Naive B cell (primary cell): ENCODE data around the gene BLACAT1. TPM values are rescaled to one million over a fixed set of nuclear protein-coding genes. Genes with fewer than 3 reads are reported as not detected.

Experiments
- ATAC-seq, 2 donors: fragments of 150-1000 bp; cut with Tn5 transposase; 2 replicates each; pipeline ENCODE4 v1.10.0; 2021; ENCODE audit warnings: low read depth in 2 of 2, mild to moderate bottlenecking in 2 of 2, moderate library complexity in 2 of 2
- DNase-seq: peaks from one replicate; pipeline ENCODE4 v3.0.0; 2022
- H3K27ac Mint-ChIP-seq, 6 donors: one replicate each; pipeline ENCODE4 v1.8.0; 2020 to 2022; ENCODE audit warnings: mild to moderate bottlenecking in 6 of 6, mixed read lengths in 6 of 6, moderate library complexity in 5 of 6, inconsistent platforms in 2 of 6
- H3K27me3 Mint-ChIP-seq, 3 donors: one replicate each; pipeline ENCODE4 v1.8.0; 2021 to 2022; ENCODE audit warnings: mixed read lengths in 3 of 3, mild to moderate bottlenecking in 1 of 3
- H3K36me3 Mint-ChIP-seq, 2 donors: one replicate each; pipeline ENCODE4 v1.8.0; 2020 to 2022; ENCODE audit warnings: mixed read lengths in 2 of 2, inconsistent platforms in 1 of 2, mild to moderate bottlenecking in 1 of 2
- H3K4me1 Mint-ChIP-seq, 3 donors: one replicate each; pipeline ENCODE4 v1.8.0; 2020 to 2022; ENCODE audit warnings: mixed read lengths in 3 of 3, inconsistent platforms in 1 of 3, mild to moderate bottlenecking in 1 of 3, moderate library complexity in 1 of 3
- H3K4me3 Mint-ChIP-seq, 8 donors: one replicate each; pipeline ENCODE4 v1.8.0; 2020 to 2022; ENCODE audit warnings: mild to moderate bottlenecking in 8 of 8, mixed read lengths in 8 of 8, moderate library complexity in 8 of 8, inconsistent platforms in 2 of 8
- H3K9me3 Mint-ChIP-seq, 7 donors: one replicate each; pipeline ENCODE4 v1.8.0; 2020 to 2022; ENCODE audit warnings: mixed read lengths in 7 of 7, mild to moderate bottlenecking in 5 of 7, inconsistent platforms in 2 of 7, moderate library complexity in 1 of 7
- polyA plus RNA-seq, 6 donors: library from polyadenylated mRNA; unstranded; fragments of 300-500 nt; fragmentation: Illumina TruSeq; gene quantifications; one replicate each; pipeline ENCODE4 v1.2.3, GENCODE V29; 2021; ENCODE audit warnings: low read depth in 6 of 6

The BLACAT1 gene
- polyA plus RNA-seq, result not detected

GRCh38 chr1:205455581-205456382 is at the start of gene BLACAT1:
Gene BLACAT1, minus strand, starts transcription at chr1:205456045.
- H3K36me3 Mint-ChIP-seq, result peaks cover 0 to 7% of the 10 kb centered on the region in 2 donors
- H3K27ac Mint-ChIP-seq, result peak within 1 kb of the TSS in 2 of 6 donors; percentile 29 to 75
- DNase-seq (no peak), ATAC-seq (peak in 1 of 2 donors; percentile 19)
- H3K4me1 Mint-ChIP-seq, result peaks cover 13 to 26% (median 22%) of the 10 kb centered on the region in 3 donors
- peaks cover 64 to 89% (median 87%) of the 10 kb centered on the region in 3 donors for H3K27me3 Mint-ChIP-seq
- H3K9me3 Mint-ChIP-seq, result peaks cover 0 to 2% (median 0%) of the 10 kb centered on the region in 7 donors
- peak within 1 kb of the TSS; percentile 75 to 93 (median 88) for H3K4me3 Mint-ChIP-seq

GRCh38 chr1:205505076-205505729 is 49.4 kb upstream of the BLACAT1 start:
- no peaks in the 10 kb centered on the region for H3K27me3 Mint-ChIP-seq
- DNase-seq (no peak), ATAC-seq (no peak)
- peaks cover 8 to 24% (median 14%) of the 10 kb centered on the region in 3 donors for H3K4me1 Mint-ChIP-seq
- no peaks in the 10 kb centered on the region for H3K36me3 Mint-ChIP-seq
- H3K4me3 Mint-ChIP-seq, result peak overlapping the region; percentile 73 to 94 (median 90)
- peak overlapping the region in 5 of 6 donors; percentile 67 to 95 (median 83) for H3K27ac Mint-ChIP-seq
- no peaks in the 10 kb centered on the region for H3K9me3 Mint-ChIP-seq

GRCh38 chr1:205504311-205505075 is 48.6 kb upstream of the BLACAT1 start, which contains the start of gene CDK18:
Gene CDK18, plus strand, starts transcription at chr1:205504669. Its CDS starts 18,499 bp downstream, at chr1:205523168.
- H3K27me3 Mint-ChIP-seq, result no peaks in the 10 kb centered on the region
- H3K4me1 Mint-ChIP-seq, result peaks cover 8 to 24% (median 14%) of the 10 kb centered on the region in 3 donors
- no peaks in the 10 kb centered on the region for H3K36me3 Mint-ChIP-seq
- H3K9me3 Mint-ChIP-seq, result no peaks in the 10 kb centered on the region
- peak within 1 kb of the TSS; percentile 78 to 94 (median 90) for H3K4me3 Mint-ChIP-seq
- DNase-seq (peak; percentile 49), ATAC-seq (peak; percentile 85 to 87)
- H3K27ac Mint-ChIP-seq, result peak within 1 kb of the TSS in 5 of 6 donors; percentile 67 to 95 (median 83)

- ATAC-seq, result no peak
- Mint-ChIP-seq H3K9me3 (no peaks in the 10 kb centered on the region), H3K4me3 (peak overlapping the region in 5 of 8 donors; percentile 13 to 94 (median 78)), H3K27ac (peak overlapping the region in 3 of 6 donors; percentile 2 to 84 (median 17)), H3K36me3 (no peaks in the 10 kb centered on the region), H3K27me3 (peaks cover 0 to 2% (median under 1%) of the 10 kb centered on the region in 3 donors), H3K4me1 (peaks cover 8 to 22% (median 14%) of the 10 kb centered on the region in 3 donors)
- DNase-seq, result no peak
Observed at GRCh38 chr1:205502992-205503391, 47.1 kb upstream of the BLACAT1 start.

- DNase-seq, result no peak
- Mint-ChIP-seq H3K4me3 (peak overlapping the region in 2 of 8 donors; percentile 61 to 62), H3K27me3 (peaks cover 4 to 9% (median 4%) of the 10 kb centered on the region in 3 donors), H3K36me3 (no peaks in the 10 kb centered on the region), H3K4me1 (peaks cover 8 to 20% (median 14%) of the 10 kb centered on the region in 3 donors), H3K27ac (peak overlapping the region in 2 of 6 donors; percentile 2 to 39), H3K9me3 (no peaks in the 10 kb centered on the region)
- no peak for ATAC-seq
Observed at GRCh38 chr1:205502111-205502810, 46.4 kb upstream of the BLACAT1 start.

GRCh38 chr1:205500240-205501233 is 44.7 kb upstream of the BLACAT1 start:
- H3K36me3 Mint-ChIP-seq, result no peaks in the 10 kb centered on the region
- H3K4me1 Mint-ChIP-seq, result peaks cover 8 to 14% (median 12%) of the 10 kb centered on the region in 3 donors
- no peak overlapping the region for H3K27ac Mint-ChIP-seq
- DNase-seq, result no peak
- no peak for ATAC-seq
- H3K9me3 Mint-ChIP-seq, result no peaks in the 10 kb centered on the region
- H3K27me3 Mint-ChIP-seq, result peaks cover 14 to 27% (median 19%) of the 10 kb centered on the region in 3 donors
- H3K4me3 Mint-ChIP-seq, result no peak overlapping the region

- Mint-ChIP-seq H3K9me3 (no peaks in the 10 kb centered on the region), H3K4me1 (peaks cover 1 to 10% (median 5%) of the 10 kb centered on the region in 3 donors), H3K36me3 (no peaks in the 10 kb centered on the region), H3K27me3 (peaks cover 20 to 34% (median 26%) of the 10 kb centered on the region in 3 donors), H3K4me3 (no peak overlapping the region), H3K27ac (peak overlapping the region in 1 of 6 donors; percentile 28)
- DNase-seq (no peak), ATAC-seq (no peak)
Observed at GRCh38 chr1:205499789-205500188, 43.9 kb upstream of the BLACAT1 start.

GRCh38 chr1:205497351-205497750 is 41.5 kb upstream of the BLACAT1 start:
- no peaks in the 10 kb centered on the region for H3K36me3 Mint-ChIP-seq
- H3K27me3 Mint-ChIP-seq, result peaks cover 30 to 53% (median 48%) of the 10 kb centered on the region in 3 donors
- DNase-seq, result no peak
- ATAC-seq, result no peak
- no peak overlapping the region for H3K4me3 Mint-ChIP-seq
- no peaks in the 10 kb centered on the region for H3K9me3 Mint-ChIP-seq
- no peaks in the 10 kb centered on the region for H3K4me1 Mint-ChIP-seq
- H3K27ac Mint-ChIP-seq, result no peak overlapping the region

GRCh38 chr1:205496661-205497060 is 40.8 kb upstream of the BLACAT1 start:
- DNase-seq, result no peak
- ATAC-seq, result no peak
- Mint-ChIP-seq H3K36me3 (no peaks in the 10 kb centered on the region), H3K27ac (no peak overlapping the region), H3K9me3 (no peaks in the 10 kb centered on the region), H3K4me3 (no peak overlapping the region), H3K4me1 (no peaks in the 10 kb centered on the region), H3K27me3 (peaks cover 30 to 60% (median 55%) of the 10 kb centered on the region in 3 donors)

GRCh38 chr1:205495237-205495823 is 39.5 kb upstream of the BLACAT1 start:
- no peaks in the 10 kb centered on the region for H3K36me3 Mint-ChIP-seq
- no peak for DNase-seq
- no peak for ATAC-seq
- H3K4me1 Mint-ChIP-seq, result no peaks in the 10 kb centered on the region
- H3K4me3 Mint-ChIP-seq, result no peak overlapping the region
- H3K27ac Mint-ChIP-seq, result no peak overlapping the region
- H3K27me3 Mint-ChIP-seq, result peaks cover 31 to 68% (median 60%) of the 10 kb centered on the region in 3 donors
- H3K9me3 Mint-ChIP-seq, result no peaks in the 10 kb centered on the region

- no peaks in the 10 kb centered on the region for H3K36me3 Mint-ChIP-seq
- H3K27ac Mint-ChIP-seq, result no peak overlapping the region
- DNase-seq, result no peak
- H3K27me3 Mint-ChIP-seq, result peaks cover 40 to 76% (median 71%) of the 10 kb centered on the region in 3 donors
- H3K4me3 Mint-ChIP-seq, result no peak overlapping the region
- H3K9me3 Mint-ChIP-seq, result no peaks in the 10 kb centered on the region
- no peaks in the 10 kb centered on the region for H3K4me1 Mint-ChIP-seq
- no peak for ATAC-seq
Observed at GRCh38 chr1:205494115-205494514, 38.3 kb upstream of the BLACAT1 start.
